Activated T-helper 9 cell treated with anti-CD3 and anti-CD28 coated beads, Interleukin-2, amount 50 U/mL, for 16 hours (primary cell): ENCODE measurements around the gene FASN.

Experiments used
- DNase-seq: peaks from one replicate; pipeline ENCODE4 v3.0.0-alpha.2; 2020; ENCODE audit warnings: low read depth

Gene FASN

DNA sequence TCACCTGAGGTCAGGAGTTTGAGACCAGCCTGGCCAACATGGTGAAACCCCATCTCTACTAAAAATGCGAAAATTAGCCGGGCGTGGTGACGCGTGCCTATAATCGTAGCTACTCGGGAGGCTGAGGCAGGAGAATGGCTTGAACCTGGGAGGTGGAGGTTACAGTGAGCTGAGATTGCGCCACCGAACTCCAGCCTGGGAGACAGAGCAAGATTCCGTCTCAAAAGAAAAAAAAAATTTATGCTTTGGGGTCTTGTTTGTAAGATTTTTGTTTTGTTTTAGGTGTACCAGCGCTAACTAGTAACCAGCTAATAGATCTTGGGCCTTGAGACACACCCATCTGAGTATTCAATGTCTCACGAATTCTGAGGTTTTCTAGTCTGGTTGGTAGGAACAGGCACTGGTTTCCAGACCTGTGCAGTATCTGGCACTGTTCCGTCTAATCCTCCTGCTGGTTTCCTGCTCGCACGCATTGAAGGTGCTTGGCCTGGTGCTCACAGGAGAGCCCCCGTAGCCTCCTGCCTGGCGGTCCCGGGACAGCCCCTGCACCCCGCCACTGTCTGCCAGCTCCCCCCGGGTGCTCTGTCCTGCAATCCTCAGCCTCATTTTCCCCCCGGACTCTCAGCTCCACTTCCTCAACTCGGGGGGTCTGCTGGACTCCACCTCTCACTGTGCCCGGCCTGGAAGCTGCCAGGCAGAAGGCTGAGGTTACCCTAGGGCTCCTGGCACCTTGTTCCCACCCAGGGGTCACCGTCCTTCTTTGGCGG, 21.8 kb downstream of the FASN start:
- DNase-seq = no peak

DNA sequence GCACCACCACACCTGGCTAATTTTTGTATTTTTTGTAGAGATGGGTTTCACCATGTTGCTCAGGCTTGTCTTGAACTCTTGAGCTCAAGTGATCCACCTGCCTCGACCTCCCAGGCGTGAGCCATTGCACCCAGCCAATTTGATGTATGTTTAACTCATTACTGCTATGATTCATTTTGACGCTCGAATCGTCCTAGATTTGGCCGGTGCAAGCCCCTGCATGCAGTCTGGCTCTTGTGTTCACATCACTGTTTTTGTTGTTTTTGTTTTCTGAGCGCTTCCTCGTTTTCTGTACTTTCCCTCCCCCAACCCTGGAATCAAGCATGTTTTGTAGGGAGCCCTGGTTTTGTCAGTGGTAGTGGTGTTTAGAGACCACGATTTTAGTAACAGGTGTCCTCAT, 24.6 kb downstream of the FASN start:
- no peak for DNase-seq

DNA sequence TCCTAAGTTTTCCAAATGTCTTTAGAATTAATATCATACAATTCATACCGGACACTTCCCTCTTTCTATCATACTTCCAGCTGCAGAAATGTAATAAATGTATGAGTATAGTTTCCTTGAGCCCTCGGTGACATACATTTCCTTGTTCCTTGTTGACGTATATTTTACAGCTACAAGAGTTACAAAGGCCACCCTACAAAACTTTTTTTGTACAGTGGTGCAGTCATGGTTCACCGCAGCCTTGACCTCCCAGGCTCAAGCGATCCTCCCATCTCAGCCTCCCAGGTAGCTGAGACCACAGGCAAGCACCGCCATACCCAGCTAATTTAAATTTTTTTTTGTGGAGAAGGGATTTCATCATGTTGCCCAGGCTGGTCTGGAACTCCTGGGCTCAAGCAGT, 25.2 kb downstream of the FASN start:
- DNase-seq = no peak

DNA sequence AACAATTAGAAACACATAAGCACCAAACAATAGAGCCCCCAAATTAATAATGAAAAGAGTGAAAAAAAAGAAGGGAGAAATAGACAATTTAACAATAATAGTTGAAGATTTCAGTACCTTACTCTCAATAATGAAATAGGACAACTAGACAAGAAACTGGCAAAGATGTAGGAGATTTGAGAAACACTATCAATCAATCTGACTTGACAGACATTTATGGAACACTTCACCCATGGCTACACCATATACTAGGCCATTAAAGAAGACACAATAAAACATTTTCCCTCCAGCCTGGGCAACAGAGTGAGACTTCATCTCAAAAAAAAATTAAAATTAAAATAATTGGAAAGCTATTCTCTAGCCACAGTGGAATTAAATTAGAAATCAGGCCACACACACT, 27.4 kb downstream of the FASN start:
- no peak for DNase-seq

DNA sequence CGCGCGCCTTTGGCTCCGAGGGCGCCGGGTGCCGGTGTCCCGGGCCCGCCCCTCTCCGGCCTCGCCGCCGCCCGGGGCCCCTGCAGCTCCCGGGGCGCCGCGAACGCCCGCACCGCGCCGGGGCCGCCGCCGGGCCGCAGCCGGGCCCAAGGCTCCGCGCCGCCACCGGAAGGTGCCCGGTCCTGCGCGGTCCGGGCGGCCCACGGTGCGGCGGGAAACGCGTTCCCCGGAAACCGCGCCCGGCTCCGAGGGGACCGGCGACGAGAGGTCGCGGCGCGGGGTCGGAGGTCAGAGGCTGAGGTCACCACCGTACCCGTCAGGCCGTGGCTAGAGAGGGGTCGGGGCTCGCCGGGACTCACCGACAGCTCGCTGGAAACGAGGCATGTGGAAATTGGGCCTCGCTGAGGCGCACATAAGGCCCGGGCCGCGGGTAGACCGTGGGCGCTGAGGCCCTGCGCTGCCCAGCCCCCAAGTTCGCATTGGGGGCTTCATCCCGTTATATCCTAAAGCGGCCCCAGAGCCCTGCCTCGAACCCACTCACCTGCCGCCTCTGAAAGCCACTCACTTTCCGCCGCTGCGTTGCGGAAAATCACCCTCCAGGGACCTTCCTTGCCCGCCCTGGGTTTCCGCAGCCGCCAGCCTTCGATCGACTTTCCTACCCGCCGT, 32.3 kb downstream of the FASN start, which contains the start of gene DUS1L:
Gene DUS1L, minus strand, starts transcription at position 167 of the 666 bp plus-strand sequence. CDS start 745 bp downstream, outside the sequence.
- peak; percentile 64 for DNase-seq

DNA sequence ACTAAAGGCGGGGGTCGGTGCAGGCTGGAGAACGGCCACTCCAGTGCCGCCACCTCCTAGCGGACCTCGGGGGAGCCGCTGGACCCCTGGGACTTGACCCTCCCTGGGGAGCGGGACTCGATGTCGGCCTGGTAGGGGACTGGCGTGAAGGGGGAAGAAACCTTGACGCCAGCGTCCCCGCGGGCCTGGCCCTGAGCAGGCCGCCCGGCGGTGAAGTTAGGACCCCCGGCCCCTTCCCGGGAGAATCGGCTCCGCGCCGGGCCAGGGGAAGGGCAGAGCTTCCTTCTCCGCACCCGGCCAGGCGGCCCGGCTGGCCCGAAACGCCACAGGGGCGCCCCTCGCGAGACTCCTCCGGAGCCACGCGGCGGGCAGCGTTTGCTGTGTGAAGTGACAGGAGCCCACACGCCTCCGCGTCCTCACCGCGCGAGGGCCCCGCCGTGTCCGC, 32.8 kb downstream of the FASN start:
- peak; percentile 30 for DNase-seq

DNA sequence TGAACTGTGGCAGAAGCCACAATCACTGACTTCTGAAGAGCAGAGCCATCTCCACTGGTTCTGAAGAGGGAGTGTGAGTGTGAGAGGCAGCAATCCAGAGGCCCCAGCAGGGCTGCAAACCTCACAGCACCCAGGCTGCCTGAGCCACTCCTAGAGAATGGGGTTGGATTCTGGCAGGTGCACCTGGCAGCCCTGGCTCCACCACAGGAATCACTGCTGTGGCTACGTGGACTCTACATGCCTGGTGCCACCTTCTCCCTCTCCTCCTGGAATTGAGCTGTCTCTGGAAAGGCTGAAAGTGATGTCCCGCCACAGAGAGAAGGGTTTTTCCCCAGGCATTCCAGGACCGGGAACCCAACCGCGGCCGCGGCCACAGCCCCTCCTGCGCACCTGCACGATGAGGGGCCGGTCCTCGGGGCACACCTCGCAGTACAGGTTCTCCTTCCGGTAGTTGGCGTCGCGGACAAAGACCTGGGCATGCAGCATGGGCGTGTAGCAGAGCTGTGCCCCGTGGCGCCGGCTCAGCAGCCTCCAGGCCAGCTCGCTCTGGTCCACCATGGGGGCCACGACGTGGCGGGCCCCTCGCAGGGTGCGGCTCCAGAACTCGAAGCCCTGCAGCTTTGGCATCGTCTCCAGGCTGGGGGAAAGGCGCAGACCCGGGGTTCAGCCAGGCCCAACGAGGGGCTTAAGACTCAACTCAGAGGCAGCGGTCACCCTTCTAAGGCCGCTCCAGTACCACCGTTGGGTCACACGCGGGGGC, 33.4 kb downstream of the FASN start:
- no peak for DNase-seq

DNA sequence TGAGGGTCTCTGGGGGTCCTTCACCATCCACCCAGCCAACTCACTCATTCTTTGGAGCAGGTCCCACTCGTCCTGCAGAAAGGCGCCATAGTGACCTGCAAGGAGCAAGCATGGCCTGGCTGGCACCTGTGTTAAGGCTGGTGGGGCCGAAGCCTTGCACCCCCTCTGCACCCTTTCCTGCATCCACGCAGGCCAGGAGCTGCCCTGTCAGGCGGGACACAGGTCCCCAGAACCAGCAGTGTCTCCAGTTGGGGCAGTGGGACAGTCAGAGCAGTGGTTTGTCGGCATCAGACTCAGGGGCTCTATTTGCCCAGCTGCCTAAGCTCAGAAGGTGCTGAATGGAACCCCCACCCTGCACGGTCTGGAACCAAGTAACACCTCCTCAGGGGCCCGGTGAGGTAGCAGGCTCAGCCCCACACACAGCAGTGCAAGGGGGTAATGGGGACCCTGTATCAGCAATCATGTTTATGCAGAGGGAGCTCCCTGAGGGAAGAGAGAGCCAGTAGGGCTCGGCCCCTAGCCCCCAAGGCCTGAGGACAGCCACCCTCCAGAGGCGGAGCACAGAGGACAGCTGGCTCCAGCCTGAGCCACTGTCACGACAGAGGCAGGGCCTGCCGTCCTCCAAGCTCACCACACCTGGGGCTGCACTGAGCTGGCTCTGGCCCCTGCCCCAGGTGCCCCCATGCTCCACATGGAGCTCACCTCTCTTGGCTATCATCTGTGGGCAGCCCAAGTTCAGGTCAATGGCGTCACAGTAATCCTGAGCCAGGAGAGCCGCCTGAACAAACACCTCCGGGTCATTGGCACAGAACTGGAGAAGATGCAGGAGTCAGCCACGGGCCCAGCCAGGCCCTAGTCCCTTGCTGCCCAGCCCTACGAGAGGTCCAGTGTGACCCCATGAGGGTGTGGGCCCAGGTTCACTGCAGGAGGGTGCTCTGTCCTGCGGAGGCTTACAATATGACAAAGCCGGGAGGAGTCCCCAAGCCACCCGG, 34.3 kb downstream of the FASN start:
- no peak for DNase-seq

DNA sequence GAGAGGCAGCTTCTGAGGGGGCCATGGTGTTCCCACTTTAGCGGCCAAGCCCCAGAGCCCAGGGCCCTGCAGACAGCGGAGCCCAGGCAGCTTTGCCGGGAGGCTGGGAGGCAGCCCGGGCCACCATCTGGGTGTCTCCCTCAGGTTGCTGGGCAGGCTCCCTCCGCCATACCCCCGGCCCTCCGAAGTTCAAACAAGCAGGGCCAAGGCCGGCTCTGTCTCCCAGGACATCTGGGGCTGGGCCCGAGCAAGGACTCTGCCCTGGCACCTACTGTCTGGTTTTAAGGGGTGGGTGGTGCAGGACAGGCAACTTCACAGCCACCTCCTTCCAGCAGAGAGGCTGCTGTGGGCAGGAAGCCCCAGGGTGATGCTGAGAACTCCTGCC, 35.1 kb downstream of the FASN start:
- DNase-seq = no peak

DNA sequence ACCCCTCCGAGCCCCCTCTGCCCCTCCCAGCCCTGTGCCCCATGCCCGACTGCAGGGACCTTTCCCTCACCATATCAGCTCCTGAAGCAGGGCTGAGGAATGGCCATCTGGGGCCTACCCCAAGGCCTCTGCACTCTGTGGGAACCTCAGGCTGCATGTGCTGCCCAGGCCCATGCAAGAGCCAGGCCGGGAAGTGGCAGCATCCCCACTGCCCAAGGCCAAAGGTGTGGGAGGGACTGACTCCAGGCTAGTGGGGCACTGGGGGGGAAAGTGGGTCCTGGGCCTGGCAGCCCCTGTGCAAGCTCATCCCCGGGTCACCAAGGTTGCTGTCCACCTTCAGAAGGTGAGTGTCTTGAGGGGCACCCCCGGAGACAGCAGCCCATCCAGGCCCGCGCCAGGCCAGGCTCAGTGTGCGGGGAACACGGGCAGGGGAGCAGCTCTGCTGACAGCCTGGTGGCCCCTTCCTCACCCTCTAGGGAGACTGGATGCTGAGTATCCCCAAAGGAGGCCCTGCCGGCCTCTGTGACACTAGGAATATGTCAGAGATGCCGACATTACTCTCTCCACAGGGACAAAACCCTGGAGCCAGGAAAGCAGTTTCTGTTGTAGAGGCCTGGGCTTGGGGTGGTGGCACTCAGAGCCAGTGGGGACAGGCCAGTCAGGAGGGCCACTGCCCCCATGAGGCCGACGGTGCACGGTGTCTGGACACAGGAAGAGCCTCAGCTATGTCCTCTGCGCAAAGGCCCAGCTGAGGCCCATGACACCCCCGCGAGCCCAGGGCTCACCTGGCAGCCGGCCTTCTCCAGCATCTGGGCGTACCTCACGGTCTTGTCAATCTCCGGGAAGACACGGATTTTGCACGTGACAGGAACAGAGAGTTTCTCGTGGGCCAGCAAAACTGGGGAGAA, 35.7 kb downstream of the FASN start:
- no peak for DNase-seq

DNA sequence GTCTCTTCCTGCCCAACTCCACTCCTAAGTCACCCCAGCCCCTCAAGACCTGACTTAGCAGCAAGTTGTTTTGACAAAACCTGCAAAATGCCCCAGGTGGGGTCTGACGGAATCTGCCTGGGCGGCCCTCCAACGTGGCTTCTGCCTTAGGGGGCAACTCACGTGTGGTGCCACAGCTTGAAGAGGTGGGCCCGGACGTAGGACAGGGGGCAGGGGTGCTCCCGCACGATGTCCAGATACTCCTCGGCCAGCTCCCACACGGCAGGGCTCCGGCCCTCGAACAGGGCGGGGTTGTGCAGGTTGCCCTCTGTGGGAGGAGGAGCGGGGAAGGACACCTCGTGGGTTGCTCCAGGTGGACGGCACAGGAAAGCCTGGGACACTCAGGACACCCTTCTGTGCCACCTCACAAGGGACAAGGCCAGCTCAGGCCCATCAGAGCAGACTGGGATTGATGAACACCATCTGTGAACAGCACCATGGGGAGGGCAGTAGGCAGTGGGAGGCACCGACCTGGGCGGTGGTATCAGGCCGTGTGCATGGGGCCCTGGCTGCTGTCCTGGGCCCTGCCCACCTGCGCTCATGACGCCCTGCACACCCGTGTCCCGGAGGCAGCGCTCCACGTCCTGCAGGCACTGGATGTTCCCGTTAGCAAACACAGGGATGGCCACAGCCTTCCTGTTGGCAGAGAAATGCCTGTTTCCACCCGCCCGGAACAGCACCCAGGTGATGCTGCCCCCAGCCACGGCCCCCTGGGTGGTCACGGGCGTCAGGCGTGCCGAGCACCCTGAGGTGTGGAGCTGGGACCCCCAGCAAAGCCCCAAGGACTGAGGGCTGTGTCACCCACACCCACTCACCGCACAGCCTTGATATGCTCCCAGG, 36.8 kb downstream of the FASN start:
- no peak for DNase-seq

DNA sequence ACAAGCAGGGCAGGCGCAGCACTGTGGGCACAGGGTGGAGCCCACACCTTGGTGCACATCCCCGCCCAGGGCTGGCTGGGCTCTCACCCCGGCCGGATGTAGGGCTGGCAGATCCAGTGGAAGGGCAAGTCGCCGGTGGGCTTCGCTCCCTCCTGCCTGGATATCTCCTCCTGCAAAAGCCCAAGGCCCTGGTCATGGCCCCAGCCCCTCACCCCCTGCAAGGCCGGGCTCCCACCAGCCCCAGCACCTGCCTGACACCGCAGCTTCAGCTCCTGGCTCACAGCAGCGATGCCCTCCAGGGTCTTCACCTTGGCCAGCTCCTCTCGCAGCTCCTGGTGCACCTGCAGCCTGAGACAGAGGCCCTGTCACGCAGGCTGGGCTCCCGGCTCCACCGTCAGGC, 37.4 kb downstream of the FASN start:
- no peak for DNase-seq

DNA sequence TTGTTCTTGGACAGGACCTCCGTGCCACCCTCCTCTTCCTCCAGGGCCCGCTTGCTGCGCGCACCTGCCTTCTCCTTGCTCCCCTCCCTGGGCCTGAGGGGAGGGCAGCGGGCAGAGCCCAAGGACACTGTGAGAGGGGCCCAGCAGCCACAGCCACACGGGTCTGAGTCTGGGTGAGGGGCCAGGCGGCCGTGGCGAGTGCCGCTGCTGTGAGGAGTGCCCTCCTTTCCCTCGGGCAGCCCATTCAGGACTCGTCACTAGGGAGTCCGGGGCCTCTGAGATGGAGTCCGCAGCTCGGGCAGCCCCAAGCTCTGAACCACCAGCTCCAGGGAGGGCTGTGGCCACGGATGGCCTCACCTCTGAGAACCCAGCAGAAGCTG, 38.0 kb downstream of the FASN start:
- DNase-seq = no peak

DNA sequence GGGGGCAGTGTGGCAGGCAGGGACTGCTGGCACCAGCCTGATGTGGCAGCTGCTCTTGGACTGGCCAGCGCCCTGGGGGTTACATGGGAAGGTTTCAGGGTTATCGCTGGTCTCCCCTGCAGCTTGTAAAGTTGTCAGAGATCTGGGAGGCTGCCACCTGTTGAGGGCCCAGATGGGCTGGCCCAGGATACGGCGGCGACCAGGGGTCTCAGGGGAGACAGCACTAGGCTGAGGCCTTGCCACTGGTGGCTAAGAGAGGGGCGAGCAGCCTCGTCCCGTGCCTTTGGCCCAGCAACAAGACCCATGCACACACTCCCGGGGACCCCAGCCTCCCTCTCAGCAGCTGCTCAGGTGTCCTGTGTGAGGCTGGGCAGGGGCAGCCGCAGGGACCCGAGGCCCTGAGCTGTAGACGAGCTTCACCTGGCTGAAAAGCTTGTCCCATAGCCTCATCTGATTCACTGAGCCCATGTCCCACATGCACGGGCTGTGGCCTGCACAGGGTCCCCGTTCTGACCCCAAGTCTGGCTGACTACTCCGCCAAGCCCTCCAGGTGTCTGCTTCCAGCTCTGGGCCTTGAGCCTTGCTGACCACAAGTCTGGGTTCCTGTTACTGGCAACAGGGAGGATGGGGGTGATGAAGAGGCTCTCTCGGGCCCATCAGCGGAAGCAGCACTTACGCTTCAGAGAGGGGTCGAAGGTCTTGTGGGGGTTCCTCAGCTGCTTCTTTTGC, 38.6 kb downstream of the FASN start:
- no peak for DNase-seq

DNA sequence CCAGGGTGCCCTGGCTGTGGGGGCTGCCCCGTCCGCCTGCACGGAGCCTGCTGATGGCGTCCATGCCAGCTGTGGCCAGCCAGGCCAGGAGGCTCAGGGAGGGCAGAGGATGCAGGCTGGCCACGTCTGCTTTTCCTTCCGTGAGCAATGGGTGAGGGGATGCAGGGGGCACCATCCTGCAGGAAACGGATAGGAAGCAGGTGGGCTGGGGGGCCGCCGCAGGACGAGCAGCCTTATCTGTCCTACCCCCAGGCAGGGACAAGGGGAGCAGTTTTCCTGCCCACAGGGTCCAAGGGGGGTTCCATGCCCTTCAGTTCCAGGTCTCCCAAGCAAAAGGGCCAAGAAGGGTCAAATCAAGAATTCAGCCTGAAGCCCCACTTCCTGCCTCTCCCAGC, 39.2 kb downstream of the FASN start:
- no peak for DNase-seq

DNA sequence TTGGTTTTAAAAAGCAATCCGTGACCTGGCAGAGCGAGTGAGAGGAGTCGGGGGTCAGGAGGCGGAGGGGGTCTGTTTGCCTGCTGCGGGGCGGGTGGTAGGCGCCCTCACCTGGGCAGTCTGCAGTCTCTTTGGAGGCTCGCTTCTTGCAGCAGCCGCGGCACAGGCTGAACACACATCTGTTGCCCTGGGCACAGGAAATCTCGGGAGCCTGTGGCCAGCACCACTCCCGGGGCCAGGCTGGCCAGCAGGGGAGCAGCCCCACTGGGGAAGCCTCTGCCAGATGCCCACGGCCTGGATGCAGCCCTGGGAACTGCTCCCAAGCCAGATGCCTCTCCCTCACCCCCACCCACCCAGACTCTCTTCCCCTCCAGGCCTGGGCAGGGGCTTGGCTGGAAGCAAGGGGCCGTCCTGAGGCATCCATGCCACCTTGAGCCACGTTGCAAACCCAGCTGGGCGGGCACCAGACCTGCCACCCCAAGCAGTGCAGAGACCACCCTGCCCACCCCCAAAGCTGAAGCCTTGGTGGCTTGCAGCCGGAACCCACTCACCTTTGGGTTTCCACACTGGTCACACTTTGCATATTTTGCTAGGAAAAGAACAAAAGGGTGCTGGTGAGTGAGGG, 39.7 kb downstream of the FASN start:
- no peak for DNase-seq

DNA sequence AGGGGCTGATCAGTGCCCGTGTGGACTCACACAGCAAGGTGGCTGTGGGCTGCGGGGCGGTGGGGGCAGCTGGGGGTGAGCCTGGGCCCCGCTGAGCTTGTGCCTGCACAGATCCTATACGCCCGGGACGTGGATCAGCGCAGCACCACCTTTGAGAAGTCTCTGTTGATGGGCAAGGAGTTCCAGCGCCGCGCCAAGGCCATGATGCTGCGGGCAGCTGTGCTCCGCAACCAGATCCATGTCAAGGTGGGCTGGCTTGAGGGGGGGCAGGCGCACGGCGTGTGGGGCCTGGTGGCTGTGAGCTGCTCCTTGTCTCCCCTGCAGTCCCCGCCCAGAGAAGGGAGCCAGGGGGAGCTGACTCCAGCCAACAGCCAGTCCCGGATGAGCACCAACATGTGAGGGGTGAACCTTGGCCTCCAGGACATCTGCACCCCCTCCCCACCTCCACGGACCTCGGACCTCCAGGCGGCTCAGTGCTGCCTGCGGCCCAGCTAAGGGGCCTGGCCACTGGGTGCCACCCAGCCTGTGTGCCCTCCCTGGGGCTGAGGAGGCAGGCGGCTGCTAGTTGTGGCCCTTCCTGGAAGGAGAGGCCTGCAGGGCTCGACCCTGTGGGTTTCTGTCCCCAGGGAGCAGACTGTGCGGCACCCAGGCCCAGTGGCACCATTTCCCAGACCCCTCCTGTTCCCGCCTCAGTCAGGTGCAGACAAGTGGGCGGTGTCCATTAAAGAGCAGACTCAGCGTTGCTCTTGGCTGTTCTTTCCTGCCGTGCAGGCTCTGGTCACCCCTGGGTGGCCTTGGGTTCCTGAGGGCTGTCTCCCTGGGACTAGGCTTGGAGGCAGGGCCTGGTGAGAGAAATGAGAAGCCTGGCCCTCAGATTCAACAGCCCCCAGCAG, 41.1 kb downstream of the FASN start:
- DNase-seq = no peak
